ENCODE results near the gene EIF4E3. TPM values are rescaled to one million over a fixed set of nuclear protein-coding genes. Genes with fewer than 3 reads are reported as not detected.

The EIF4E3 gene
- 9.2 and 11.4 TPM in 2 replicates for polyA plus RNA-seq
- 17.0 and 21.4 TPM in 2 replicates for polyA minus RNA-seq

DNA sequence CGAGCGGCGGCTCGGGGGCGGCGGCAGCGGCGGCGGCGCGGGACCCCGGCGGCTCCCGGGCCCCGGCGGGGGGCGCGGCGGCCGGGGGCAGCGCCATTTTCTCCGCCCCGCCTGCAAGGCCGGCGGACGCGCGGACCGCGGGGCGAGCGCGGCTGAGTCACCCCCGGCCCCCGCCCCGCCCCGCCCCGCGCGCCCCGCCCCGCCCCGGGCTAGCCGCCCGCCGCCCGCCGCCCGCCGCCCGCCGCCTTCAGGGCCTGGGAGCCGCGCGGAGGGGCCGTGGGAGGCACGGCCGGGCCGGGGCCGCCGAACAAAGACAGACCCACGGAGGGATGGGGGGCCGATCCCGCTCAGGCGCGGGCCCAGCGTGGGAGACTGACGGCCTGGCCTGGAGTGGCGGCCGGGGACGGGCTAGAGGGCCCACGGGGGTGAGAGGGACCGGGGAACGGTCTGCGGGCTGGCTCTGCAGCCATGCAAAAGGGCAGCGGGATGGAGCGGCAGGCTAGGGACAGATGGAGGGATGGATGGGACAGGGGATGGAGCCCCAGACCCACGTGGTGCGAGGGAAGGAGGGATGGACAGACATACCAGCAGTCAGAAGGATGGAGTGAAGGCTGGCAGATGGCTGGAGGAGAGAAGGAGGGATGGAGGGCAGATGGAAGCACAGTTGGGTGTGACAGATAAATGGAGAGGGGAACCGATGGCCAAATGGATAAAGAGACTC is at the start of gene EIF4E3:
EIF4E3 (minus strand) TSS at position 132 of the 721 bp plus-strand sequence; CDS start at position 97, 35 bp downstream.
- peak within 1 kb of the TSS; percentile 89 for H3K4me3 ChIP-seq (ENCODE audit: low read length)
- peak within 1 kb of the TSS; percentile 59 for H3K27ac ChIP-seq (ENCODE audit: low read length)
- peaks cover 4% of the 10 kb centered on the region for H3K27me3 ChIP-seq (ENCODE audit: insufficient read depth, low read depth, low read length)
- H2AFZ ChIP-seq (ENCODE audit: low read depth, low read length), result peak within 1 kb of the TSS; percentile 85
- no peaks in the 10 kb centered on the region for H3K9me2 ChIP-seq (ENCODE audit: insufficient read depth, low read length)
- no peaks in the 10 kb centered on the region for H3K9me3 ChIP-seq (ENCODE audit: low read length)
- H3K36me3 ChIP-seq (ENCODE audit: insufficient read depth, low read length), result no peaks in the 10 kb centered on the region
- no peaks in the 10 kb centered on the region for H4K20me1 ChIP-seq (ENCODE audit: insufficient read depth)
- no peaks in the 10 kb centered on the region for H3F3A ChIP-seq (ENCODE audit: insufficient read depth, low read length, poor library complexity, severe bottlenecking)
- TF ChIP-seq SMC3 (conservative IDR thresholded peaks at IDR 0.05; ENCODE audit: poor library complexity), result no peak
- no peak for TF ChIP-seq EZH2 (IDR thresholded peaks at IDR 0.05; ENCODE audit: borderline replicate concordance, insufficient read depth, low read length, poor library complexity, severe bottlenecking)
- TF ChIP-seq, protein P1, sequence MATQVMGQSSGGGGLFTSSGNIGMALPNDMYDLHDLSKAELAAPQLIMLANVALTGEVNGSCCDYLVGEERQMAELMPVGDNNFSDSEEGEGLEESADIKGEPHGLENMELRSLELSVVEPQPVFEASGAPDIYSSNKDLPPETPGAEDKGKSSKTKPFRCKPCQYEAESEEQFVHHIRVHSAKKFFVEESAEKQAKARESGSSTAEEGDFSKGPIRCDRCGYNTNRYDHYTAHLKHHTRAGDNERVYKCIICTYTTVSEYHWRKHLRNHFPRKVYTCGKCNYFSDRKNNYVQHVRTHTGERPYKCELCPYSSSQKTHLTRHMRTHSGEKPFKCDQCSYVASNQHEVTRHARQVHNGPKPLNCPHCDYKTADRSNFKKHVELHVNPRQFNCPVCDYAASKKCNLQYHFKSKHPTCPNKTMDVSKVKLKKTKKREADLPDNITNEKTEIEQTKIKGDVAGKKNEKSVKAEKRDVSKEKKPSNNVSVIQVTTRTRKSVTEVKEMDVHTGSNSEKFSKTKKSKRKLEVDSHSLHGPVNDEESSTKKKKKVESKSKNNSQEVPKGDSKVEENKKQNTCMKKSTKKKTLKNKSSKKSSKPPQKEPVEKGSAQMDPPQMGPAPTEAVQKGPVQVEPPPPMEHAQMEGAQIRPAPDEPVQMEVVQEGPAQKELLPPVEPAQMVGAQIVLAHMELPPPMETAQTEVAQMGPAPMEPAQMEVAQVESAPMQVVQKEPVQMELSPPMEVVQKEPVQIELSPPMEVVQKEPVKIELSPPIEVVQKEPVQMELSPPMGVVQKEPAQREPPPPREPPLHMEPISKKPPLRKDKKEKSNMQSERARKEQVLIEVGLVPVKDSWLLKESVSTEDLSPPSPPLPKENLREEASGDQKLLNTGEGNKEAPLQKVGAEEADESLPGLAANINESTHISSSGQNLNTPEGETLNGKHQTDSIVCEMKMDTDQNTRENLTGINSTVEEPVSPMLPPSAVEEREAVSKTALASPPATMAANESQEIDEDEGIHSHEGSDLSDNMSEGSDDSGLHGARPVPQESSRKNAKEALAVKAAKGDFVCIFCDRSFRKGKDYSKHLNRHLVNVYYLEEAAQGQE (IDR thresholded peaks at IDR 0.05; ENCODE audit: borderline replicate concordance), result peak; percentile 38
- no peak for TF ChIP-seq EP300 (conservative IDR thresholded peaks at IDR 0.05; ENCODE audit: poor library complexity, severe bottlenecking)
- TF ChIP-seq MXI1 (conservative IDR thresholded peaks at IDR 0.05; ENCODE audit: poor library complexity, severe bottlenecking), result peak; percentile 43
- TF ChIP-seq POLR2AphosphoS5 (IDR thresholded peaks at IDR 0.05), result no peak
- TF ChIP-seq RAD21 (conservative IDR thresholded peaks at IDR 0.05), result no peak
- TF ChIP-seq TAF1 (IDR thresholded peaks at IDR 0.05; ENCODE audit: low read depth), result peak; percentile 65
- TF ChIP-seq CTCF (IDR thresholded peaks at IDR 0.05; ENCODE audit: poor library complexity, severe bottlenecking), result no peak
- peaks cover 7% of the 10 kb centered on the region for H3K79me2 ChIP-seq (replicated peaks; ENCODE audit: insufficient read depth, low read length)
- peak within 1 kb of the TSS; percentile 84 for H3K4me2 ChIP-seq (ENCODE audit: low read length)
- H3K9ac ChIP-seq (ENCODE audit: low read length), result peak within 1 kb of the TSS; percentile 85

- Histone ChIP-seq H3K36me3 (ENCODE audit: insufficient read depth, low read length) (no peaks in the 10 kb centered on the region), H3K4me2 (ENCODE audit: low read length) (no peak overlapping the region), H4K20me1 (ENCODE audit: insufficient read depth) (no peaks in the 10 kb centered on the region), H3K27ac (ENCODE audit: low read length) (no peak overlapping the region), H3K9ac (ENCODE audit: low read length) (no peak overlapping the region), H3F3A (ENCODE audit: insufficient read depth, low read length, poor library complexity, severe bottlenecking) (no peaks in the 10 kb centered on the region), H3K9me2 (ENCODE audit: insufficient read depth, low read length) (no peaks in the 10 kb centered on the region), H2AFZ (ENCODE audit: low read depth, low read length) (no peak overlapping the region), H3K27me3 (ENCODE audit: insufficient read depth, low read depth, low read length) (no peaks in the 10 kb centered on the region), H3K79me2 (replicated peaks; ENCODE audit: insufficient read depth, low read length) (no peaks in the 10 kb centered on the region), H3K9me3 (ENCODE audit: low read length) (no peaks in the 10 kb centered on the region), H3K4me3 (ENCODE audit: low read length) (no peak overlapping the region)
- TF ChIP-seq EZH2 (IDR thresholded peaks at IDR 0.05; ENCODE audit: borderline replicate concordance, insufficient read depth, low read length, poor library complexity, severe bottlenecking), result no peak
Observed at GRCh38 chr3:71771884-71772283, 46.7 kb upstream of the EIF4E3 start.

All from neural cell (in vitro differentiated cells).